Measurements from ENCODE around the gene TNN. TPM values are rescaled to one million over a fixed set of nuclear protein-coding genes. Genes with fewer than 3 reads are reported as not detected.

TNN gene
- total RNA-seq, 2 experiments from 2014 or later = not detected

- TF ChIP-seq, protein P1, sequence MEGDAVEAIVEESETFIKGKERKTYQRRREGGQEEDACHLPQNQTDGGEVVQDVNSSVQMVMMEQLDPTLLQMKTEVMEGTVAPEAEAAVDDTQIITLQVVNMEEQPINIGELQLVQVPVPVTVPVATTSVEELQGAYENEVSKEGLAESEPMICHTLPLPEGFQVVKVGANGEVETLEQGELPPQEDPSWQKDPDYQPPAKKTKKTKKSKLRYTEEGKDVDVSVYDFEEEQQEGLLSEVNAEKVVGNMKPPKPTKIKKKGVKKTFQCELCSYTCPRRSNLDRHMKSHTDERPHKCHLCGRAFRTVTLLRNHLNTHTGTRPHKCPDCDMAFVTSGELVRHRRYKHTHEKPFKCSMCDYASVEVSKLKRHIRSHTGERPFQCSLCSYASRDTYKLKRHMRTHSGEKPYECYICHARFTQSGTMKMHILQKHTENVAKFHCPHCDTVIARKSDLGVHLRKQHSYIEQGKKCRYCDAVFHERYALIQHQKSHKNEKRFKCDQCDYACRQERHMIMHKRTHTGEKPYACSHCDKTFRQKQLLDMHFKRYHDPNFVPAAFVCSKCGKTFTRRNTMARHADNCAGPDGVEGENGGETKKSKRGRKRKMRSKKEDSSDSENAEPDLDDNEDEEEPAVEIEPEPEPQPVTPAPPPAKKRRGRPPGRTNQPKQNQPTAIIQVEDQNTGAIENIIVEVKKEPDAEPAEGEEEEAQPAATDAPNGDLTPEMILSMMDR (IDR thresholded peaks at IDR 0.05) = no peak
- Mint-ChIP-seq H3K9me3 (no peaks in the 10 kb centered on the region), H3K4me1 (ENCODE audit: low read depth) (peaks cover 9% of the 10 kb centered on the region), H3K4me3 (no peak overlapping the region), H3K27ac (no peak overlapping the region), H3K27me3 (no peaks in the 10 kb centered on the region), H3K36me3 (ENCODE audit: low read depth) (no peaks in the 10 kb centered on the region)
- Histone ChIP-seq H3K9me3 (ENCODE audit: control insufficient read depth in 1 of 2, insufficient read depth in 1 of 2, low read length in 2 of 2) (no peaks in the 10 kb centered on the region), H3K4me3 (ENCODE audit: low read length) (no peak overlapping the region), H3K4me1 (ENCODE audit: insufficient read depth, low read length) (peaks cover 3% of the 10 kb centered on the region), H3K27me3 (ENCODE audit: control insufficient read depth in 1 of 2, insufficient read depth in 2 of 2, low read length in 2 of 2) (no peaks in the 10 kb centered on the region), H3K36me3 (ENCODE audit: insufficient read depth, low read length) (no peaks in the 10 kb centered on the region), H3K27ac (ENCODE audit: low read depth in 1 of 2, low read length in 2 of 2) (no peak overlapping the region)
- CTCF ChIA-PET = no interaction called here
- POLR2A ChIA-PET = no interaction called here
- intact Hi-C loops (cut with DNase I, micrococcal nuclease) = loop anchor here (5.0 kb wide), 3 partner anchors 158 to 288 kb away; partner anchors contain the start of gene KIAA0040 (in 1 of the 2)
- DNase-seq (no peak), ATAC-seq (ENCODE audit: poor library complexity) (no peak)
Observed at GRCh38 chr1:175033953-175034352, 33.7 kb upstream of the TNN start.

- no peak overlapping the region for H3K27ac ChIP-seq (ENCODE audit: low read depth in 1 of 2, low read length in 2 of 2)
- Mint-ChIP-seq H3K36me3 (ENCODE audit: low read depth) (no peaks in the 10 kb centered on the region), H3K27me3 (no peaks in the 10 kb centered on the region), H3K9me3 (no peaks in the 10 kb centered on the region), H3K27ac (no peak overlapping the region), H3K4me1 (ENCODE audit: low read depth) (peaks cover 2% of the 10 kb centered on the region), H3K4me3 (no peak overlapping the region)
- ChIA-PET POLR2A (no interaction called here), CTCF (no interaction called here)
- no peaks in the 10 kb centered on the region for H3K27me3 ChIP-seq (ENCODE audit: control insufficient read depth in 1 of 2, insufficient read depth in 2 of 2, low read length in 2 of 2)
- ATAC-seq (ENCODE audit: poor library complexity) (no peak), DNase-seq (no peak)
- TF ChIP-seq, protein P1 (IDR thresholded peaks at IDR 0.05) = no peak
- H3K9me3 ChIP-seq (ENCODE audit: control insufficient read depth in 1 of 2, insufficient read depth in 1 of 2, low read length in 2 of 2) = no peaks in the 10 kb centered on the region
- H3K36me3 ChIP-seq (ENCODE audit: insufficient read depth, low read length) = no peaks in the 10 kb centered on the region
- no peak overlapping the region for H3K4me3 ChIP-seq (ENCODE audit: low read length)
- intact Hi-C loops (cut with DNase I, micrococcal nuclease) = loop anchor here (5.0 kb wide), 3 partner anchors 158 to 288 kb away; partner anchors contain the start of gene KIAA0040 (in 1 of the 2)
- H3K4me1 ChIP-seq (ENCODE audit: insufficient read depth, low read length) = no peaks in the 10 kb centered on the region
Observed at GRCh38 chr1:175034775-175035174, 32.9 kb upstream of the TNN start.

- intact Hi-C loops (cut with DNase I, micrococcal nuclease) = no loop called here
- no peaks in the 10 kb centered on the region for H3K9me3 Mint-ChIP-seq
- POLR2A ChIA-PET = no interaction called here
Observed at GRCh38 chr1:175035865-175036264, 31.8 kb upstream of the TNN start.

More at GRCh38 chr1:175035865-175036264, 31.8 kb upstream of the TNN start:
- no peak overlapping the region for H3K4me3 Mint-ChIP-seq
- CTCF ChIA-PET = interaction anchor here (0.9 kb wide), 1 partner anchor 116 kb away, joined by 3 read pairs; no protein-coding TSS in a partner anchor
- no peak overlapping the region for H3K27ac Mint-ChIP-seq
- H3K27me3 Mint-ChIP-seq = no peaks in the 10 kb centered on the region
- no peaks in the 10 kb centered on the region for H3K4me1 Mint-ChIP-seq (ENCODE audit: low read depth)
- no peaks in the 10 kb centered on the region for H3K27me3 ChIP-seq (ENCODE audit: control insufficient read depth in 1 of 2, insufficient read depth in 2 of 2, low read length in 2 of 2)
- TF ChIP-seq, protein P1 (IDR thresholded peaks at IDR 0.05) = no peak
- H3K36me3 Mint-ChIP-seq (ENCODE audit: low read depth) = no peaks in the 10 kb centered on the region
- no peak overlapping the region for H3K4me3 ChIP-seq (ENCODE audit: low read length)
- DNase-seq (no peak), ATAC-seq (ENCODE audit: poor library complexity) (no peak)
- no peaks in the 10 kb centered on the region for H3K4me1 ChIP-seq (ENCODE audit: insufficient read depth, low read length)
- no peak overlapping the region for H3K27ac ChIP-seq (ENCODE audit: low read depth in 1 of 2, low read length in 2 of 2)
- no peaks in the 10 kb centered on the region for H3K9me3 ChIP-seq (ENCODE audit: control insufficient read depth in 1 of 2, insufficient read depth in 1 of 2, low read length in 2 of 2)
- H3K36me3 ChIP-seq (ENCODE audit: insufficient read depth, low read length) = no peaks in the 10 kb centered on the region
